HL-60 (cell line): ENCODE results near the gene ATP8B3.

Experiments used
- DNase-seq, 2 experiments: peaks; one replicate each; pipeline ENCODE4 v3.0.0-alpha.2; 2010 to 2020; ENCODE audit warnings: low read depth in 1 of 2, low spot score in 1 of 2
- H3K27ac ChIP-seq: fragments of 250-450 bp; sonication (Bioruptor Pico); replicated peaks from 2 replicates; pipeline ENCODE4 v1.5.1; 2020; ENCODE audit warnings: mild to moderate bottlenecking, moderate library complexity
- H3K27me3 ChIP-seq: fragments of 250-450 bp; sonication (Bioruptor Pico); 2 replicates; pipeline ENCODE4 v1.5.1; 2021; ENCODE audit warnings: mild to moderate bottlenecking, moderate library complexity; ENCODE audit not compliant: insufficient read depth, poor library complexity, severe bottlenecking
- H3K4me3 ChIP-seq: replicated peaks from 2 replicates; pipeline ENCODE4 v1.5.1; 2011; ENCODE audit warnings: mild to moderate bottlenecking, control low read depth, low read length; ENCODE audit not compliant: insufficient read depth
- GABPA ChIP-seq: IDR thresholded peaks from 2 replicates; pipeline ENCODE4 v1.6.1; 2012; ENCODE audit warnings: low read depth
- POLR2AphosphoS5 ChIP-seq: IDR thresholded peaks from 2 replicates; pipeline ENCODE4 v1.6.1; 2012; ENCODE audit warnings: low read depth
- SPI1 ChIP-seq: IDR thresholded peaks from 2 replicates; pipeline ENCODE4 v1.6.1; 2012; ENCODE audit warnings: low read depth, mild to moderate bottlenecking, borderline replicate concordance
- TF ChIP-seq, protein P1 (sequence below): IDR thresholded peaks from one replicate; pipeline ENCODE4 v1.5.1; 2011; ENCODE audit warnings: low read length, control low read depth, inconsistent platforms; ENCODE audit not compliant: insufficient read depth
- TF ChIP-seq, protein P2 (sequence below): IDR thresholded peaks from 2 replicates; pipeline ENCODE4 v1.6.1; 2012; ENCODE audit warnings: low read depth; ENCODE audit not compliant: insufficient replicate concordance

ATP8B3 gene

DNA sequence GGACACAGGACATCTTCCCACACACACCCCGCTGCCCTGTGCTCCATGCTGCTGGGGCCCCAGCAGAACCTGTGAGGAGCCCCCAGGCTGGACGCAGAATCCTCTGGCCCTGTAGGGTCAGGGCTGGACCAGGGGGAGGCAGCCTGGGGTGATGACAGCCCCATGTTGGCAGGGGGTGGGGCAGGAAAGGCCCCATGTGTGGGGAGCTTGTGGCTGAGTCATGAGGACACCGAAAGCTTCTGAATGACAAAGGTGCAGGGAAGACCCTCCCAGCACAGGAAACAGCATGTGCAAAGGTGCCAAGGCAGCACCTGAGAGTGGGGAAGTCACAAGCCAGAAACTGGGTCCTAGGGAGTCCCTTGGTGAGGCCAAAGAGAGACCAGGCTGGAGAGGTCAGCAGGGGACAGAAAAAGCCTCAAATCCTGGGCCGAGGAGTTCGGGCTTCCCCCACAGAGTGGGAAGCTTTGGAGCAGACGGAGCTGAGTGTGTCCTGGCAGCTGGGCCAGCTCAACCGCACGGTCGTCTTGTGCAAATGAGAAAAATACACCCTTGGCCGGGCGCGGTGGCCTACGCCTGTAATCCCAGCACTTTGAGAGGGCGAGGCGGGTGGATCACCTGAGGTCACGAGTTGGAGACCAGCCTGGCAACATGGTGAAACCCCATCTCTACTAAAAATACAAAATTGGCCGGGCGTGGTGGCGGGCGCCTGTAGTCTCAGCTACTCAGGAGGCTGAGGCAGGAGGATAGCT, 17.5 kb downstream of the ATP8B3 start:
- no peak for DNase-seq
- H3K27me3 ChIP-seq: peaks cover 4% of the 10 kb centered on the region
- no peak overlapping the region for H3K27ac ChIP-seq
- H3K4me3 ChIP-seq: no peak overlapping the region
- TF ChIP-seq, protein P1, sequence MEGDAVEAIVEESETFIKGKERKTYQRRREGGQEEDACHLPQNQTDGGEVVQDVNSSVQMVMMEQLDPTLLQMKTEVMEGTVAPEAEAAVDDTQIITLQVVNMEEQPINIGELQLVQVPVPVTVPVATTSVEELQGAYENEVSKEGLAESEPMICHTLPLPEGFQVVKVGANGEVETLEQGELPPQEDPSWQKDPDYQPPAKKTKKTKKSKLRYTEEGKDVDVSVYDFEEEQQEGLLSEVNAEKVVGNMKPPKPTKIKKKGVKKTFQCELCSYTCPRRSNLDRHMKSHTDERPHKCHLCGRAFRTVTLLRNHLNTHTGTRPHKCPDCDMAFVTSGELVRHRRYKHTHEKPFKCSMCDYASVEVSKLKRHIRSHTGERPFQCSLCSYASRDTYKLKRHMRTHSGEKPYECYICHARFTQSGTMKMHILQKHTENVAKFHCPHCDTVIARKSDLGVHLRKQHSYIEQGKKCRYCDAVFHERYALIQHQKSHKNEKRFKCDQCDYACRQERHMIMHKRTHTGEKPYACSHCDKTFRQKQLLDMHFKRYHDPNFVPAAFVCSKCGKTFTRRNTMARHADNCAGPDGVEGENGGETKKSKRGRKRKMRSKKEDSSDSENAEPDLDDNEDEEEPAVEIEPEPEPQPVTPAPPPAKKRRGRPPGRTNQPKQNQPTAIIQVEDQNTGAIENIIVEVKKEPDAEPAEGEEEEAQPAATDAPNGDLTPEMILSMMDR: no peak
- TF ChIP-seq, protein P2, sequence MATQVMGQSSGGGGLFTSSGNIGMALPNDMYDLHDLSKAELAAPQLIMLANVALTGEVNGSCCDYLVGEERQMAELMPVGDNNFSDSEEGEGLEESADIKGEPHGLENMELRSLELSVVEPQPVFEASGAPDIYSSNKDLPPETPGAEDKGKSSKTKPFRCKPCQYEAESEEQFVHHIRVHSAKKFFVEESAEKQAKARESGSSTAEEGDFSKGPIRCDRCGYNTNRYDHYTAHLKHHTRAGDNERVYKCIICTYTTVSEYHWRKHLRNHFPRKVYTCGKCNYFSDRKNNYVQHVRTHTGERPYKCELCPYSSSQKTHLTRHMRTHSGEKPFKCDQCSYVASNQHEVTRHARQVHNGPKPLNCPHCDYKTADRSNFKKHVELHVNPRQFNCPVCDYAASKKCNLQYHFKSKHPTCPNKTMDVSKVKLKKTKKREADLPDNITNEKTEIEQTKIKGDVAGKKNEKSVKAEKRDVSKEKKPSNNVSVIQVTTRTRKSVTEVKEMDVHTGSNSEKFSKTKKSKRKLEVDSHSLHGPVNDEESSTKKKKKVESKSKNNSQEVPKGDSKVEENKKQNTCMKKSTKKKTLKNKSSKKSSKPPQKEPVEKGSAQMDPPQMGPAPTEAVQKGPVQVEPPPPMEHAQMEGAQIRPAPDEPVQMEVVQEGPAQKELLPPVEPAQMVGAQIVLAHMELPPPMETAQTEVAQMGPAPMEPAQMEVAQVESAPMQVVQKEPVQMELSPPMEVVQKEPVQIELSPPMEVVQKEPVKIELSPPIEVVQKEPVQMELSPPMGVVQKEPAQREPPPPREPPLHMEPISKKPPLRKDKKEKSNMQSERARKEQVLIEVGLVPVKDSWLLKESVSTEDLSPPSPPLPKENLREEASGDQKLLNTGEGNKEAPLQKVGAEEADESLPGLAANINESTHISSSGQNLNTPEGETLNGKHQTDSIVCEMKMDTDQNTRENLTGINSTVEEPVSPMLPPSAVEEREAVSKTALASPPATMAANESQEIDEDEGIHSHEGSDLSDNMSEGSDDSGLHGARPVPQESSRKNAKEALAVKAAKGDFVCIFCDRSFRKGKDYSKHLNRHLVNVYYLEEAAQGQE: no peak

DNA sequence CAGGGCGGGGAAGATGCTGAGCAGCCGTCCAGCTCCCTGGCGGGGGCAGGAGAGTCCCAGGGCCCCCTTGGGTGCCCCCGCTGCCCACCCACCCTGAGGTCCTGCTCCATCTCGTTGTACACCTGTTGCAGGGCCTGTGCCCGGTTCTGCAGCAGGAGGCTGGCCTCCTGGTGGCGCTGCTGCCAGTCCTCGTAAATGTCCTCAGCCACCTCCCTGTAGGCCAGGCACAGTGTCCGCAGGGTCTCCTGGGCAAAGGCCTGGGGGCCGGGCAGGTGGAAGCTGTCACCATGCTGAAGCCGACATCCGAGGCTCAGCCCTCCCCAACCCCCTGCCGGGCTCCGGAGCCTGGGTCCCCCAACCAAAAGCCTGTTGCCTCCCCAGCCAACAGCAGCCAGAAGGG, 20.2 kb downstream of the ATP8B3 start:
- H3K4me3 ChIP-seq: no peak overlapping the region
- no peak for DNase-seq
- TF ChIP-seq GABPA (no peak), POLR2AphosphoS5 (no peak), SPI1 (no peak)
- TF ChIP-seq, protein P1: no peak
- TF ChIP-seq, protein P2: no peak
- no peak overlapping the region for H3K27ac ChIP-seq
- H3K27me3 ChIP-seq: peaks cover 12% of the 10 kb centered on the region

DNA sequence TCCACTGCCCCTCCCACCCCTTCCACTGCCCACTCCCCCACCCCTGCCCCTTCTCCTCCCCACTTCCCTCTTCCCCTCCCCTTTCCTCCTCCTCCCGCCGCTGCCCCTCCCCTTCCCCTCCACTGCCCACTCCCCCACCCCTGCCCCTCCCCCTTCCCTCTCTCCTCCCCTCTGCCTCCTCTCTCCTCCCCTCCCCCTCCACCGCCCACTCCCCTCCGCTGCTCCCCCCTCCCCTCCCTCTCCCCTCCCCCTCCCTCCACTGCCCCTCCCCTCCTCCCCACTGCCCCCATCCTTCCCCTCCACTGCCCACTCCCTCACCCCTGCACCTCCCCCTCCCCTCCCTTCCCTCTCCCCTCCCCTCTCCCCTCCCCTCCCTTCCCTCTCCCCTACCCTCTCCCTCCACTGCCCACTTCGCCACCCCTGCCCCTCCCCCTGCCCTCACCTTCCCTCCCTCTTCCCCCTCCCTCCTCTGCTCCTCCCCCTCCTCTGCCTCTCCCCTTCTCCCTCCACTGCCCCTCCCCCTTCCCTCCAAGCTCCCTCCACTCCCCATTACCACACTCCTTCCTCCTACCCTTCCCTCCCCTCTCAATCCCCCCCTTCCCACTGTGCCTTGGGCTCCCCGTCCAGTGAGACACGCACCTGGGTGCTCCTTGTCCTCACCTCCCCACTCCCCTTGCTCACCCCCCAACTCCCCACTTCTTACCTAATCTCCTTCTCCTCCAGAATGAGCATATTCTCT, 21.9 kb downstream of the ATP8B3 start:
- Histone ChIP-seq H3K27me3 (peaks cover 11% of the 10 kb centered on the region), H3K27ac (no peak overlapping the region), H3K4me3 (0 out of 2 replicates have a peak overlapping the region, but pooled peaks have one; percentile 14)
- no peak for TF ChIP-seq GABPA
- TF ChIP-seq, protein P2: no peak
- no peak for TF ChIP-seq POLR2AphosphoS5
- TF ChIP-seq SPI1: no peak
- TF ChIP-seq, protein P1: no peak
- DNase-seq: no peak
